Head of caudate nucleus (tissue), 42 donors: ENCODE data around the gene EDN3.
A peak's percentile ranks its signal among the peaks of the same experiment; 100 is the strongest.
"Not testable (repeated sequence)": the region's sequence is repeated elsewhere in the genome, so short reads cannot be mapped to it uniquely, and the experiment has no call there.

Experiments
- DNase-seq, 42 donors: peaks; one replicate each; pipeline versions ENCODE4 v3.0.0 to v3.0.0-alpha.2; 2020 to 2021; ENCODE audit warnings: mixed read lengths in 7 of 42
- intact Hi-C: fragments of 100-400 bp; cut with DNase I; formaldehyde crosslinking; loops from one replicate; pipeline ENCODE4 v1.15.0; 2022

EDN3 gene

GRCh38 chr20:59355242-59355641 is 54.8 kb downstream of the EDN3 start:
- intact Hi-C loops = no loop called here
- DNase-seq = no peak

- intact Hi-C loops = no loop called here
- DNase-seq = peak in 1 of 42 donors; percentile 7
Observed at GRCh38 chr20:59356662-59357165, 56.3 kb downstream of the EDN3 start.

- DNase-seq, intact Hi-C loops: not testable (repeated sequence)
Observed at GRCh38 chr20:59358793-59359192, 58.4 kb downstream of the EDN3 start.

GRCh38 chr20:59359906-59360725 is 59.7 kb downstream of the EDN3 start:
- intact Hi-C loops = no loop called here
- DNase-seq = no peak

- DNase-seq = no peak
- intact Hi-C loops = no loop called here
Observed at GRCh38 chr20:59360934-59361333, 60.5 kb downstream of the EDN3 start.

- intact Hi-C loops = no loop called here
Observed at GRCh38 chr20:59361411-59361810, 61.0 kb downstream of the EDN3 start.

GRCh38 chr20:59363101-59363500 is 62.7 kb downstream of the EDN3 start:
- intact Hi-C loops = no loop called here
- DNase-seq = no peak

More at GRCh38 chr20:59361411-59361810, 61.0 kb downstream of the EDN3 start:
- DNase-seq = no peak

- intact Hi-C loops = no loop called here
- DNase-seq = no peak
Observed at GRCh38 chr20:59364611-59365010, 64.2 kb downstream of the EDN3 start.

- no peak for DNase-seq
- intact Hi-C loops = no loop called here
Observed at GRCh38 chr20:59365611-59366285, 65.3 kb downstream of the EDN3 start.

GRCh38 chr20:59371431-59371830 is 71.0 kb downstream of the EDN3 start:
- no peak for DNase-seq
- intact Hi-C loops = no loop called here

- intact Hi-C loops = no loop called here
- no peak for DNase-seq
Observed at GRCh38 chr20:59374261-59374660, 73.8 kb downstream of the EDN3 start.

GRCh38 chr20:59375541-59375940 is 75.1 kb downstream of the EDN3 start:
- no peak for DNase-seq
- intact Hi-C loops = no loop called here
